Thoracic aorta (tissue), 2 donors: ENCODE measurements around the gene UPK3A. TPM values are rescaled to one million over a fixed set of nuclear protein-coding genes. Genes with fewer than 3 reads are reported as not detected.

ENCODE experiments used
- ATAC-seq: fragments of 150-250 bp; one replicate; pipeline ENCODE4 v1.8.0; 2017; ENCODE audit warnings: low read depth; ENCODE audit not compliant: insufficient number of reproducible peaks, low FRiP score
- DNase-seq: peaks from one replicate; pipeline ENCODE4 v3.0.0-alpha.2; 2020; ENCODE audit warnings: low spot score
- H3K27ac ChIP-seq, 2 donors: fragments of 200-600 bp; sonication (generic); 1 replicate in 1 of 2; 2 replicates in 1 of 2; pipeline ENCODE4 v1.5.1; 2016; ENCODE audit warnings: mild to moderate bottlenecking in 2 of 2, moderate library complexity in 2 of 2
- H3K27me3 ChIP-seq: fragments of 200-600 bp; sonication (generic); replicated peaks from 2 replicates; pipeline ENCODE4 v1.6.0; 2016; ENCODE audit warnings: mild to moderate bottlenecking; ENCODE audit not compliant: insufficient read depth
- H3K36me3 ChIP-seq: fragments of 200-600 bp; sonication (generic); one replicate; pipeline ENCODE4 v1.5.1; 2016
- H3K4me1 ChIP-seq, 2 donors: fragments of 200-600 bp; sonication (generic); 1 replicate in 1 of 2; 2 replicates in 1 of 2; pipeline versions ENCODE4 v1.5.1 to v1.6.0; 2016; ENCODE audit warnings: low read depth in 2 of 2, mild to moderate bottlenecking in 1 of 2; ENCODE audit not compliant: control insufficient read depth in 1 of 2
- H3K4me3 ChIP-seq: fragments of 200-600 bp; sonication (generic); 2 replicates; pipeline ENCODE4 v1.5.1; 2016; ENCODE audit warnings: mild to moderate bottlenecking
- H3K9me3 ChIP-seq: fragments of 200-600 bp; sonication (generic); 2 replicates; pipeline ENCODE4 v1.5.1; 2016
- CTCF ChIP-seq: fragments of 200-600 bp; sonication (generic); IDR thresholded peaks from one replicate; pipeline ENCODE4 v1.5.1; 2019; ENCODE audit warnings: antibody characterized with exemption
- total RNA-seq, 2 donors: library from RNA; depleted of rRNA; stranded (reverse); fragments of >200 nt; gene quantifications; one replicate each; pipeline versions ENCODE4 v1.1.0 to v1.2.3, GENCODE V29; 2016

The UPK3A gene
- total RNA-seq, 2 donors from 2014 or later, result not detected

- peaks cover 30% of the 10 kb centered on the region for H3K36me3 ChIP-seq
- TF ChIP-seq CTCF, result no peak
- H3K4me3 ChIP-seq, result no peak overlapping the region
- DNase-seq, result no peak
- no peaks in the 10 kb centered on the region for H3K27me3 ChIP-seq
- ATAC-seq, result no peak
- peaks cover 0 to 15% of the 10 kb centered on the region in 2 donors for H3K4me1 ChIP-seq
- H3K9me3 ChIP-seq, result no peaks in the 10 kb centered on the region
- no peak overlapping the region for H3K27ac ChIP-seq
Observed at GRCh38 chr22:45329530-45329936, 44.8 kb downstream of the UPK3A start.

GRCh38 chr22:45330548-45330947 is 45.8 kb downstream of the UPK3A start:
- no peaks in the 10 kb centered on the region for H3K9me3 ChIP-seq
- peaks cover 22% of the 10 kb centered on the region for H3K36me3 ChIP-seq
- no peaks in the 10 kb centered on the region for H3K27me3 ChIP-seq
- H3K27ac ChIP-seq, result no peak overlapping the region
- no peak overlapping the region for H3K4me3 ChIP-seq
- ATAC-seq (no peak), DNase-seq (no peak)
- peaks cover 4 to 22% of the 10 kb centered on the region in 2 donors for H3K4me1 ChIP-seq
- TF ChIP-seq CTCF, result no peak

- H3K4me3 ChIP-seq, result no peak overlapping the region
- no peaks in the 10 kb centered on the region for H3K27me3 ChIP-seq
- peaks cover 14 to 32% of the 10 kb centered on the region in 2 donors for H3K4me1 ChIP-seq
- ATAC-seq (no peak), DNase-seq (no peak)
- peaks cover 15% of the 10 kb centered on the region for H3K36me3 ChIP-seq
- no peak for TF ChIP-seq CTCF
- H3K9me3 ChIP-seq, result no peaks in the 10 kb centered on the region
- no peak overlapping the region for H3K27ac ChIP-seq
Observed at GRCh38 chr22:45331486-45331885, 46.7 kb downstream of the UPK3A start.

GRCh38 chr22:45332001-45332400 is 47.3 kb downstream of the UPK3A start:
- H3K36me3 ChIP-seq, result peaks cover 14% of the 10 kb centered on the region
- peaks cover 16 to 37% of the 10 kb centered on the region in 2 donors for H3K4me1 ChIP-seq
- no peak for TF ChIP-seq CTCF
- H3K4me3 ChIP-seq, result no peak overlapping the region
- H3K27me3 ChIP-seq, result no peaks in the 10 kb centered on the region
- H3K27ac ChIP-seq, result no peak overlapping the region
- DNase-seq (no peak), ATAC-seq (no peak)
- H3K9me3 ChIP-seq, result no peaks in the 10 kb centered on the region

- TF ChIP-seq CTCF, result no peak
- H3K36me3 ChIP-seq, result peaks cover 10% of the 10 kb centered on the region
- no peak overlapping the region for H3K4me3 ChIP-seq
- H3K27me3 ChIP-seq, result no peaks in the 10 kb centered on the region
- peaks cover 20 to 47% of the 10 kb centered on the region in 2 donors for H3K4me1 ChIP-seq
- H3K27ac ChIP-seq, result peak overlapping the region; percentile 45 to 59
- no peaks in the 10 kb centered on the region for H3K9me3 ChIP-seq
- DNase-seq (no peak), ATAC-seq (no peak)
Observed at GRCh38 chr22:45334068-45334467, 49.3 kb downstream of the UPK3A start.
